ENCODE measurements around the gene PDGFRB.

PDGFRB gene

DNA sequence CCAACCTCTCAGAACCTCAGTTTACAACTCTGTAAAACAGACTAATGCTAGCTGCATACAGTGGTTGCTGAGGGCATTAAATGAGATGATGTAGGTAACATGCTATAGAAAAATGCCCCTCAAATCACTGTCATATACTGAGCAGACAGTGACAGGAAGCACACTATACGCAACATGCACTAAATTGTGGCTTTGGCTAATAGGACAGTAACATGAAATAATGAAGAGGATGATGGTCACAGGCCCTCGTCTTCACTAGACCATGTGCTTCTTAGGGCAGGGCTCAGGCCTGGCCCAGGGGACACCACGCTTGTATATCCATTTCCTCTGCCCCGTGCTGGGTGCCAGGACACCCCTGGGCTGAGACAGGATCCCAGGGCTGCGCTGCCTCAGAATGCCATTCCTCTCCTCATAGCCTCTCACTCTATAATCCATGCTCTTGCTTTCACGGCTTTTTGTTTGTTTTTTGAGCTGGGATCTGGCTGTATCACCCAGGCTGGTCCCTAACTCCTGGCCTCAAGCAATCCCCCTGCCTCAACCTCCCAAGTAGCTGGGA is 88.2 kb downstream of the PDGFRB start:
- H3K4me3 ChIP-seq (ENCODE audit: low read depth, low read length), result no peak overlapping the region
- DNase-seq (ENCODE audit: low read depth), result no peak
- TF ChIP-seq CTCF (conservative IDR thresholded peaks at IDR 0.05; ENCODE audit: low read depth, low read length), result no peak

DNA sequence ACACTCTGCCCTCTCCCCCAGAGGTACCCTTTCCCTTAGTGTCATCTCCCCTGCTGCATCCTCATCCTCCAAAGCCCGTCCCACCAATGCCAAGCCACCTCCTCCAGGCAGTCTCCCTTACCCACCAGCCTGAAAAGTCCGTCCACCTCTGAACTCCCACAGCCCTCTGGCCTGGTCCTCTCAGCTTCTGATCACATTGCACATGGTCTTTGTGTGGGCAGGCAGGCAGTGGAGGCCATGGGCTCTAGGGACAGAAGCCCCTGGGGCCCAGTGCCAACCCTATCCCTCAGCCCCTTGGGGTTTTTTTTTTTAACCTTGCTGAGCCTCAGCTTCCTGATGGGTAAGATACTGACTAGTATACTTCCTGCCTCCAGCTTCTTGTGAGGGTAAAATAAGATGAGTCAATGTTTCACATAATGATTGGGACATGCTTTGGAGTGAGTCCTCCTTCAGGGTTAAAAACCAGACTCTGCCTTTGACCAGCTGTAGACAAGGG is 88.7 kb downstream of the PDGFRB start:
- peak; percentile 71 for DNase-seq (ENCODE audit: low read depth)
- no peak for TF ChIP-seq CTCF (conservative IDR thresholded peaks at IDR 0.05; ENCODE audit: low read depth, low read length)
- no peak overlapping the region for H3K4me3 ChIP-seq (ENCODE audit: low read depth, low read length)

GRCh38 chr5:150066436-150066835 is 89.2 kb downstream of the PDGFRB start:
- TF ChIP-seq CTCF (conservative IDR thresholded peaks at IDR 0.05; ENCODE audit: low read depth, low read length), result no peak
- no peak for DNase-seq (ENCODE audit: low read depth)
- no peak overlapping the region for H3K4me3 ChIP-seq (ENCODE audit: low read depth, low read length)

DNA sequence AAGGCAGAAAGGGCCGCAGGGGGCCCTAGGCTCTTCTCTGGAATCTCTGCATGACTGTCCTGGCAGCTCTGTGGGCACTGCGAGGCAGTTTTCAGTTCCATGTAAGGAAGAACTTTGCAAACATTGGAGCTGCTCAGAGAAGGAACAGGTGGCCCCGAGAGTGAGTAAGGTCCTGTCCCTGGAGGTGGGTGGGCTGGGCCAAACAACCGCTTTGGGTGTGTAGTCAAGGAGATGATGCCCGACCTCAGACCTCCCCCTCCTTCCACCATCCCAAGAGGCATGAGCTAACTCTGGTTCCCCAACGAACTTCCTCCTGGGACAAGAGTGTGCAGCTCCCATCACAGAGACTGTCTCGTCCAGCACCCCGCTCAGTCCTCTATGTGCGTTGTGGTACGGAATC is 89.8 kb downstream of the PDGFRB start:
- no peak overlapping the region for H3K4me3 ChIP-seq (ENCODE audit: low read depth, low read length)
- no peak for DNase-seq (ENCODE audit: low read depth)
- no peak for TF ChIP-seq CTCF (conservative IDR thresholded peaks at IDR 0.05; ENCODE audit: low read depth, low read length)

GRCh38 chr5:150065346-150065745 is 90.3 kb downstream of the PDGFRB start:
- DNase-seq (ENCODE audit: low read depth), result peak; percentile 38
- no peak overlapping the region for H3K4me3 ChIP-seq (ENCODE audit: low read depth, low read length)
- no peak for TF ChIP-seq CTCF (conservative IDR thresholded peaks at IDR 0.05; ENCODE audit: low read depth, low read length)

DNA sequence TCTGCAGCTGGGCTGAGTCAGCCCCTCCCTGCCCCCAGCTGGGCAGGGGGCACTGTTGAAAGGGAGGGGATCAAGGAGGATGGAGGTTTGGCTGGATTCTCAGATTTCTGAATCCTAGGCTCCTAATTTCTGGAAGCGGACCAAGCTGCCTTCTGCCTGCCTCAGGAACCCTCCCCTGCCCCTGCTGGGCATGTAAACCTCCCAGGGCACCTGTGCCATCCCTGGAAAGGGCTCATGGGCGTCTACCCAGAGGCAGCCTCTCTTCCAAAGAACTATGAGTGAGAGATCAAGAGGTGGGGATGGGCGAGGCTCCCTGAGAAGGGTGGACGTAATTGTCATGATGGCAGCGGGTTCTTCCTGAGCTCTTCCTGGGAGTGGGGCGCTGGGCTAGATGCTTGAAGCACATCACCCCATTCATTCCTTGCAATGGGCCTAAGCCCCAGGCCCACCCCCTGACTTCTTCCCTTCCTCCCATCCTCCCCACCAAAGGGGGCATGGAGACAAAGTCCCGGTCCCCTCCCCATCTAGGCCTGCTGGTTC is 90.9 kb downstream of the PDGFRB start:
- no peak for TF ChIP-seq CTCF (conservative IDR thresholded peaks at IDR 0.05; ENCODE audit: low read depth, low read length)
- DNase-seq (ENCODE audit: low read depth), result no peak
- no peak overlapping the region for H3K4me3 ChIP-seq (ENCODE audit: low read depth, low read length)
